GM18951 (cell line): ENCODE measurements around the gene ZMYND10.

Source experiments
- POLR2A ChIP-seq: IDR thresholded peaks from 4 replicates; pipeline ENCODE4 v1.6.1; 2011; ENCODE audit warnings: mild to moderate bottlenecking; ENCODE audit not compliant: insufficient read length, insufficient read depth; ENCODE audit errors: extremely low read depth
- in situ Hi-C: fragments of 300-500 bp; cut with MboI; formaldehyde crosslinking; loops from one replicate; pipeline ENCODE4 v1.12.0; 2022; ENCODE audit warnings: low sequenced_read_pairs, mixed read lengths, inconsistent platforms; ENCODE audit not compliant: unreplicated experiment

Gene ZMYND10

DNA sequence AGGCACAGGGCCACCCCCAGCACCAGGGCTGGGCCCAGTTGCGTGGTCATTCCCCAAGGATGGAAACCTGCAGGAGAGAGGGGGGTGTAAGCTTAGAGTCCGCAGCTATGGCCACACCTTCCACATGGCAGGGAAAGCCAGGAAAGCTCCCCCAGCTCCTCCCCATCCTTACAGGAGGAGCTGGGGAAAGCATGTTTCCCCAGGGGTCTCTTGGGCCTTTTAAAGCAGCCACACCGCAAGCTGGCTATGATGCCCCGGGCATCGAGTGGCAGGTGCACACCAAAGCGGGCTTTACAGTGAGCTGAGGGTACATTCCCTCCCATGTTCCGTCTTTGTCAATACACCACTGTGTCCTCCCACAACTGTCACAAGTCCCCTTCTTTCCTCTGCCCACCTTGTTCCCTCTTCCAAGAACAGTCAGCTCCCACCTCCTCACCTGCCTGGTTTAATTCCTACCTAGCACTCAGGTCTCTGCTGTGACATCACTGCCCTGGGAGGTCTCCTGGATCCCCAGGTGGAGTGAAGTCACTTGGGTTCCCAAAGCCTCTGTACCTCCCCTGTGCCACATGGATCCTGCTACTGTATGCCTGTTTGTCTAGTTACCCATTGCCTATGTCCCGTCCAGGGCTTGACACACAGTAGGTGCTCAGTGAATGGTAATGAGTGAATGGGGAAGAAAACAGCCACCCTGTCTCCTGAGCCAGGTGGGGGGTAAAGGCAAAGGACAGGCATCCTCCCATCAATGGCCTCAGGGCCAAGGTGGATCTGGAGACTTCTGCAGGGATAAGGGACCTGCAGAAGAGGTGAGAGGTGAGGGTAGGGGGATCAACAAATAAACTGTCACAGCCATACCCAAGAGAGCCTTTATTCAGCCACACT lies 49.7 kb downstream of the ZMYND10 start:
- TF ChIP-seq POLR2A, result no peak
- in situ Hi-C loops, result no loop called here

DNA sequence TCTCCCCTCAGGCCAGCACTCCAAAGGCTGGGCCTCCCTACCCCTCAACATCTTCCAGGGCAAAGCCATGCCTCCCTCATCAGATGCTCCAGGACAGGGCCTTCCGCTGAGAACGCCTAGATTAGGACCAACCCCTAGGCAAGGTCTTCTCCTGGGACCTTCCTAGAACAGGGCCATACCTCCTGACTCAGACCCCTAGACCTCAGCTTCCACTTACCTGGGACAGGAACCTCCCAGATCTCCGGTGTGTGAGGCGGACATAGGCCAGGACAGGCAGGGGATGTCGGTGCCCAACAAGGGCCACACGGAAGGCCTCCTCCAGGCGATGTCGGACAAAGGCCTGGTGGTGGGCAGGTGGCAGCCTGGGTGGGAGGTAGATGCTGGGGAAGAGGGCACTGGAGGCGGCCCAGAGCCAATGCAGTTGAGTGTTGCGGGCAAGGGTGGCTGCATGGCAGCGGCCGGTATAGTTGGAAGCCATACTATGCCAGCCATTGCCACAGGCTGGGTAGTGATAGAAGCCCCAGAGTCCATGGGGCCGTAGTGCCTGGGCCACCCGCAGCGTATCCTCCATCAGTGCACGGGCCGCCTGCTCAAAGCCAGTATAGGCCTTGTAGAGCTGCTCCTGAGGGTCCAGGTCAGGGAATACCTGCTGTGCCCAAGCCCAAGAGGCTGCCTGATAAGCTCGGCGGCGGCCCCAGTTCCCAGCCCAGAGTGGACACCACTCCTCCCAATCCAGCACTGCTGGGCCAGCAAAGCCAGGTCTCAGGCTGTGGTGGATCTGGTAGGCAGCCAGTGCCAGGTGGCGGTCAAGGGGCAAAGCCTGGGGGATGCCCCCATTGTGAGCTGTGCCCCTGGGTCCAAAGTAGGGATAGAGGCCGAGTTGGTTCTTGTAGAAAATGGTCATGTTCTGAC lies 50.8 kb downstream of the ZMYND10 start:
- TF ChIP-seq POLR2A, result no peak
- in situ Hi-C loops, result no loop called here

DNA sequence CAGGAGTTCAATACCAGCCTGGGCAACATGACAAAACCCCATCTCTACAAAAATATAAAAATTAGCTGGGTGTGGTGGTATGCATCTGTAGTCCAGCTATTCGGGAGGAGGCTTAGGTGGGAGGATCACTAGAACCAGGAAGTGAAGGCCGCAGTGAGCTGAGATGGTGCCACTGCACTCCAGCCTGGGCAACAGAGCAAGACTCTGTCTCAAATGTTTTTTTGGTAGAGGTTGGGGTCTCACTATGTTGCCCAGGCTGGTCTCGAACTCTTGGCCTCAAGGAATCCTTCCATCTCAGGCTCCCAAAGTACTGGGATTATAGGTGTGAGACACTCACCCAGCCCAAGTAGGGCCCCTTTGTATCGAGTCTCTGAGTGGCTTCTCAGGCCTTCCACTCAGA lies 51.4 kb downstream of the ZMYND10 start:
- in situ Hi-C loops, result no loop called here
- TF ChIP-seq POLR2A, result no peak

DNA sequence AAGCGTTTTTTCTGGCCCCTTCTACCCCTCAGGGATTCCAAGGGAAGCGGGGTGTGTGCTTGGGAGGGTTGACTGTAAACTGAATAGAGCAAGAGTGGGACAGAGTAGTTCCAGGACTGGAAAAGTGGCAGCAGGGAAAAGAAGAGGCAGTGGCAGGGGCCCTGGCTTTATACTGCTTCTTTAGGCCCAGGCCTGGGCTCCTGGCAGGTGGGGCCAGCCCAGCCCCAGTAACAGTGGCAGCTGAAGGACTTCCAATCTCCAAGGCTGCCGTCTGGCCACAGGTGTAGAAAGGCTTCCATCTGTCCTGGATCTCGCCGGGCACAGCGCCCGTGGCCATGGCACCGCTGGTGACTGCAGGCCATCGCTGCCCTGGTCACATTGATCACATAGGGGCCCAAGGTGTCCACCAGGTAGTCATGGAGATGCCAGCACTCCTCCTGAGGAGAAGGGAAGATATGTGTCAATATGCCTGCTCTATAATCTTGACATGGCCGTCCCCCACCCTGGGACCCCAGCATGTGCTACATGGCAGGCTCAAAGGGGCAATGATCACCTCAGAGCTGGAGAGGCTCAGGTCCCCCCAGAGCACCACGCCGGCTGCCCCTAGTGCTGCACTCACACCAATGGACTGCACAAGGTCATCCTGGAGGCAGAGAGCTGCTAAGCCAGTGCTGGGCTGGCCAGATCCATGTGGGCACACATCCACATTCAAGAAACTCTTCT lies 52.3 kb downstream of the ZMYND10 start:
- in situ Hi-C loops, result no loop called here
- no peak for TF ChIP-seq POLR2A

DNA sequence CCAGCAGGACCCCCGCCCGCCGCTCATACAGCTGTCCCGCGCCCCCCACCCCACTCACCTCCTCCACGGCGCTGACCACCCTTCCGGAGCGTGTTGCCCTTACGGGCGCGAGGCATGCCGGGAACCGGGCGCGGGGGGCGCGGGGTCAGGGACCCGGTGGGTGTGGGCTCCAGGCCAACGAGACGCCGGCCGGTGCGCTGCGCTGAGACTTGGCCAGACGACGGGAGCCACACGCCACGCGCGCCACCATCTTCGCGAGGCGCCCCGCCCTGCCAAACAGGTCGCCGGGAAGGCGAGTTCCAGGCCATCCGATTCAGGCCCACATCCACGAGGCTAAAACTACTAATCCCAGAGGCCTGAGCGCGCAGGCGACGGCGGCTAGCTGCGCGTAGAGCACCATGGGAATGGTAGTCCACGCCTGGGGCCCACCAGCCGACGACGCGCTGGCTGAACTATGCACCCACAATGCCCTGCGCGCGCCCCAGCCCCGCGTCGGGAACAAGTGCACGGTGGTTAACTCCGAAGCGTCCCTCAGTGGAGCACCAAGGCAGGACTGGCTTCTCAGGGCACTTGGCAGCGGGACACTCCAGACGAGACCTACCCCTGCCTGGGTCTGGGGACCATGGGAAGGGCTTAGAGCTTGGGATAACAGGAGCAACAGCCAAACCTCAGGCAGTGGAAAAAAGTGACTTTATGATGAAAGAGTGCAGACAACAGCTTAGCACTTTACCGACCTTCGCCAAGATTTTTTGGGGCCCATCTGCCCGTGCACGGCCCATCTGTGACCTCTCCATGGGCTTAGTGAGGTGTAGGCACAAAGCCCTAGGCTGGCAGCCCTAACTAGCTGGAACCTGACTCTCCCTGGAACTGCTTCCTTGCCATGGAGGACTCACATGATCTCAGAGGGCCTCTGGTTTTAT lies 53.1 kb downstream of the ZMYND10 start, which contains the start of gene IFRD2:
Gene IFRD2, minus strand, starts transcription at position 271 of the 920 bp plus-strand sequence. Its CDS starts 155 bp downstream, at position 116.
- TF ChIP-seq POLR2A, result peak; percentile 77
- in situ Hi-C loops, result no loop called here
